HL-60 (cell line): ENCODE results near the gene ESD.
A peak's percentile ranks its signal among the peaks of the same experiment; 100 is the strongest.

ENCODE experiments used
- DNase-seq, 2 experiments: peaks; one replicate each; pipeline ENCODE4 v3.0.0-alpha.2; 2010 to 2020; ENCODE audit warnings: low read depth in 1 of 2, low spot score in 1 of 2
- H3K27ac ChIP-seq: fragments of 250-450 bp; sonication (Bioruptor Pico); replicated peaks from 2 replicates; pipeline ENCODE4 v1.5.1; 2020; ENCODE audit warnings: mild to moderate bottlenecking, moderate library complexity
- H3K27me3 ChIP-seq: fragments of 250-450 bp; sonication (Bioruptor Pico); 2 replicates; pipeline ENCODE4 v1.5.1; 2021; ENCODE audit warnings: mild to moderate bottlenecking, moderate library complexity; ENCODE audit not compliant: insufficient read depth, poor library complexity, severe bottlenecking
- H3K4me3 ChIP-seq: replicated peaks from 2 replicates; pipeline ENCODE4 v1.5.1; 2011; ENCODE audit warnings: mild to moderate bottlenecking, control low read depth, low read length; ENCODE audit not compliant: insufficient read depth
- CTCF ChIP-seq: IDR thresholded peaks from one replicate; pipeline ENCODE4 v1.5.1; 2011; ENCODE audit warnings: low read length, control low read depth, inconsistent platforms; ENCODE audit not compliant: insufficient read depth
- GABPA ChIP-seq: IDR thresholded peaks from 2 replicates; pipeline ENCODE4 v1.6.1; 2012; ENCODE audit warnings: low read depth
- POLR2AphosphoS5 ChIP-seq: IDR thresholded peaks from 2 replicates; pipeline ENCODE4 v1.6.1; 2012; ENCODE audit warnings: low read depth
- REST ChIP-seq: IDR thresholded peaks from 2 replicates; pipeline ENCODE4 v1.6.1; 2012; ENCODE audit warnings: low read depth; ENCODE audit not compliant: insufficient replicate concordance
- SPI1 ChIP-seq: IDR thresholded peaks from 2 replicates; pipeline ENCODE4 v1.6.1; 2012; ENCODE audit warnings: low read depth, mild to moderate bottlenecking, borderline replicate concordance

Gene ESD

GRCh38 chr13:46728777-46729176 is 68.2 kb downstream of the ESD start:
- DNase-seq, result peak; percentile 20 to 44
- TF ChIP-seq CTCF, result no peak
- no peak for TF ChIP-seq REST
- no peak for TF ChIP-seq GABPA
- no peak for TF ChIP-seq POLR2AphosphoS5
- TF ChIP-seq SPI1, result no peak
- Histone ChIP-seq H3K4me3 (no peak overlapping the region), H3K27me3 (no peaks in the 10 kb centered on the region), H3K27ac (no peak overlapping the region)

- DNase-seq, result no peak
- Histone ChIP-seq H3K4me3 (no peak overlapping the region), H3K27me3 (no peaks in the 10 kb centered on the region), H3K27ac (no peak overlapping the region)
- TF ChIP-seq SPI1, result no peak
- no peak for TF ChIP-seq REST
- TF ChIP-seq GABPA, result no peak
- TF ChIP-seq POLR2AphosphoS5, result no peak
- no peak for TF ChIP-seq CTCF
These were observed 70.6 kb downstream of the ESD start for GRCh38 chr13:46726347-46726746.
